Cardiac septum (tissue), 1 donor: ENCODE results near the gene TFB1M. TPM values are rescaled to one million over a fixed set of nuclear protein-coding genes. Genes with fewer than 3 reads are reported as not detected.
"Not testable (repeated sequence)": the region's sequence is repeated elsewhere in the genome, so short reads cannot be mapped to it uniquely, and the experiment has no call there.

Experiments
- DNase-seq: peaks from one replicate; pipeline ENCODE4 v3.0.0-alpha.2; 2020; ENCODE audit warnings: low spot score
- intact Hi-C: fragments of 100-400 bp; cut with DNase I; formaldehyde crosslinking; loops from one replicate; pipeline ENCODE4 v1.14.0; 2022
- total RNA-seq: library from RNA; stranded (reverse); fragmentation: NEBNext Ultra II Directional; extraction: Animal tissue kit (Norgen Biotek cat#: 25700); gene quantifications from one replicate; pipeline ENCODE4 v1.2.1, GENCODE V29; 2021
- donor health status: DM: no; HTN: no; CAD: no.

Gene TFB1M
- total RNA-seq, 1 donor from 2014 or later, result 15.1 TPM

DNA sequence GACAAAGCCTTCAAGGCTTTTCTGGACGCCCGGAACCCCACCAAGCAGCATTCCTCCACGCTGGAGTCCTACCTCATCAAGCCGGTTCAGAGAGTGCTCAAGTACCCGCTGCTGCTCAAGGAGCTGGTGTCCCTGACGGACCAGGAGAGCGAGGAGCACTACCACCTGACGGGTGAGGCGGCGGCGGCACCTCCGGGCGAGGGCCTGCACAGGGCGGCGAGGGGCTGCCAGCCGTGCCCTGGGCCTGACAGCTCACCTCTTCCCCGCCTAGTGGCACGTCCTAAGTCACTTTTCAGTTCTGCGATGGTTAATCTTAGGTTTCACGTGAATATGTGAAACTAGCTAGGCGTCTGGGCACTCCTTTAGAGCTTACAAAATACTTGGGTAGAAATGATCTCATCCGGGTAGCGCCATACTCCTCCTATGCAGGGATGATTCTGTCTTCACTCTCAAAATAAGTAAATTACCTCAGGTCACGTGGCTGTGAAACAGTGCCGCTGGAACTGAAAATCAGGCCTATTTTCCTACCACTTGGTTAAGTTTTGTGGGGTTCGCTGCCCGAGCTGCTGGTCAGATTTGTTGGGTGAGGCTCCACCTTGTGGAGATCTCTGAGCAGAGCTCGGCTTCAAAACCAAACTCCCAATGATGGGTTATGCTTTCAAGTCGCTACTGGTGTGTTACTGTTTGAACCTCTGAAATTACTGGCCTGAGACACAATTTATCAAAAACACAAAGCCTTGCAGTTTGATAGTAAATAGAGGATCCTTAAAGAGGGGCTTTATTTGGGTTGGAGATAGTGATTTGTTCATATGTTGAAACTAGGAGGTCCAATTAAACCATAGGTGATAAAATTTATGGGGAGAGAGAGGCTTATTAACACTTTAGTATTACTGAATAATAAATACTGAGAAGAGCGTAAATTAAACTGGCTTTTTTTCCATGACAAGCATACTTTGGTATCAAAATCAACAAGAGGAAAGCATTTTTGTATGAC, 66.0 kb downstream of the TFB1M start:
- intact Hi-C loops, result loop anchor here (5.0 kb wide), 1 partner anchor 71 kb away; no protein-coding TSS in a partner anchor
- no peak for DNase-seq

- intact Hi-C loops, result loop anchor here (5.0 kb wide), 1 partner anchor 70 kb away; no protein-coding TSS in a partner anchor
- DNase-seq, result no peak
These were observed 66.7 kb downstream of the TFB1M start for GRCh38 chr6:155247618-155248007.

GRCh38 chr6:155246825-155247224, 67.5 kb downstream of the TFB1M start:
- DNase-seq, result no peak
- intact Hi-C loops, result loop anchor here (5.0 kb wide), 1 partner anchor 70 kb away; no protein-coding TSS in a partner anchor

- intact Hi-C loops, result loop anchor here (5.0 kb wide), 1 partner anchor 69 kb away; no protein-coding TSS in a partner anchor
- DNase-seq, result no peak
These were observed 68.5 kb downstream of the TFB1M start for GRCh38 chr6:155245831-155246230.

- intact Hi-C loops, result loop anchor here (5.0 kb wide), 1 partner anchor 68 kb away; no protein-coding TSS in a partner anchor
- no peak for DNase-seq
These were observed 69.1 kb downstream of the TFB1M start for GRCh38 chr6:155245193-155245592.

DNA sequence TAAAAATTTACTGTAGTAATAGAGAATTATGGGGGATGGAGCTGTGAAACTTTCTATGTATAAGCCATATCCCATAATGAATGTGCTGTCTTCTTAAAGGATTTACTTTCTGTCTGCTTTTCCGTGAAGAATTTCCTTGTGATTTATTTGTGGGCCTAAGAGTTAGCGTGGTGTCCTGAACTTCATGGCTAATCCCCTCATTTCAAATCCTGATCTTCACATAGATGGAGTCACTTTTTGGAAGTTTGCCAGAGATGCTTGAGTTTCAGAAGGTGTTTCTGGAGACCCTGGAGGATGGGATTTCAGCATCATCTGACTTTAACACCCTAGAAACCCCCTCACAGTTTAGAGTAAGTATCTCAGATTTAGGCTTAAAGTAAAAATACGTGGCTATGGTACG, 69.8 kb downstream of the TFB1M start:
- intact Hi-C loops, result no loop called here
- no peak for DNase-seq

- DNase-seq, result no peak
- intact Hi-C loops, result no loop called here
These were observed 72.3 kb downstream of the TFB1M start for GRCh38 chr6:155241966-155242365.

DNA sequence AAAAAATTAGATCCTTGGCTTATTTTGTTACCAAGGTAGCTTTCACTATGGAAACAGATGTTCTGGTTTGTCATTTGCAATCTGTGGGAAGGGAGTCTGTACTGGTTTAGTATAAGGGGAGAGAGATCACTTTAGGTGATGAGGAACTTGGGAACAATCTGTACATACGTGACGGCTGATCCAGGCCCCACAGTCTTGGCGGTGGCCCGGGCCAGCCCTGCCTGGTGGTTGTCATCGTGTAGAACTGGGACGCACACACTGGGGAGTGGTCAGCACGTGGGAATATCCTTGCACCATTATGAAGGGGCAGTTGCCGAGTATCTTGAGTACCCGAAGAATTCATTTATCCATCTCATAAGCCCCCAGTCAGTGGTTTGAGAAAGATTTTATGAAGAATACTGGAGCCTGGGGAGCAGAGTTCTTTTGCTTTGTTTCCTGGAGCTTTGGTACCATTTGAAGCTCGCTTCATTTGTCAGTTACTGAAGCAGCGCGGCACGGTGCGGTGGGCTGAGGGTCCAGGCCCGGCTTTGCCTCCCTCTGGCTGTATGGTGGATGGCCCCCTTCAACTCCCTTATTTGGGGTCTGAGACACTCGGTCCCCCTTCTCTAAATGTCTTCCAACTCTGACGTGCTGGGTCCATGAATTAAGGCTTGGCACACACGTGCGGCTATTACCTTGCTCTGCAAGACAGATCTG, 73.2 kb downstream of the TFB1M start:
- DNase-seq, result no peak
- intact Hi-C loops, result no loop called here

DNA sequence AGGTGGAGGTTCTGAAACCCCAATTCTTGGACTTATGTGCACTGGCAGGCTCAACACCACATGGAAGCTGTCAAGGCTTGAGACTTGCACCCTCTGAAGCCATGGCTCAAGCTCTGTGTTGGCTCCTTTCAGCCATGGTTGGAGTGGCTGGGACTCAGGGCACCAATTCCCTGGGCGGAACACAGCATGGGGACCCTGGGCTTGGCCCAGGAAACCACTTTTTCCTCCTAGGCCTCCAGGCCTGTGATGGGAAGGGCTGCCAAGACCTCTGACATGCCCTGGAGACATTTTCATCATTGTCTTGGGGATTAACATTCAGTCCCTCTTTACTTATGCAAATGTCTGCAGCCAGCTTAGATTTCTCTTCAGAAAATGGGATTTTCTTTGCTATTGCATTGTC, 76.7 kb downstream of the TFB1M start:
- intact Hi-C loops, result no loop called here

DNA sequence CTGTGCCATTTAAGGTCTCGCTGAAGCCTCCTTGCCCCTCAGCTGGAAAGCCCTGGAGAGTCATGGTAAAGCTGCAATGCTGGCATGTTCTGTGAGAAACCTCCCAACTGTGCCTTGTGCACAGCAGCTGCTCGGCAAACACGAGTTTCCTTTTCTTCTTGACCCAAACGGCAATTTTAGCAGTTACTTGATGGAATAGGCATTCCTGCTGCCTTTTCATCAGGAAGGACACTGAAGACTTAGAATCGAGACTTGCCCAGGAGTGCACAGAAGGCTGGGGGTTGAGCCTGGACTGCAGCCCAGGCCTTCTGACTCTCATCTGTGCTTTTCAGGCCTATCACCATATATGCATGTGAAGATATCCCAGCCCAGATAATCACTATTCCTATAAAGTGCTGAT, 79.2 kb downstream of the TFB1M start:
- intact Hi-C loops, result no loop called here
- no peak for DNase-seq

More for the DNA sequence above, 76.7 kb downstream of the TFB1M start:
- DNase-seq, result no peak

DNA sequence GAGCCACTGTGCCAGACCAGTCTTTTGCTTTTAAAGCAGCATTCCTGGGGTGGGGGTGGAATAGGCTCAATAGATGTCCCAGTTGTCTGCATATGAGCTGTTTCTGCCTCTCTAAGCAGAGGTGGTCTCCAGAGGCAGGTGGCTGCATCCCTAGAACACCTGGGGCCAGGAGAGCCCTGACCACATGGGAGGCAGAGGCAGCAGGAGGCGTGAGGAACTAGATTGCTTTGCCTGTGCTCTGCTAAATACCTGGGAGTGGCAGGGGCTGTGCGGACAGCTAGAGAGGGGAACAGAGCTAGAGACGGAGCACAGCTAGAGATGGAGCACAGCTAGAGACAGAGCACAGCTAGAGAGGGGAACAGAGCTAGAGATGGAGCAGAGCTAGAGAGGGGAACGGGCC, 79.6 kb downstream of the TFB1M start:
- DNase-seq, result no peak
- intact Hi-C loops, result no loop called here

- intact Hi-C loops, result no loop called here
- DNase-seq, result no peak
These were observed 80.1 kb downstream of the TFB1M start for GRCh38 chr6:155234167-155234566.

DNA sequence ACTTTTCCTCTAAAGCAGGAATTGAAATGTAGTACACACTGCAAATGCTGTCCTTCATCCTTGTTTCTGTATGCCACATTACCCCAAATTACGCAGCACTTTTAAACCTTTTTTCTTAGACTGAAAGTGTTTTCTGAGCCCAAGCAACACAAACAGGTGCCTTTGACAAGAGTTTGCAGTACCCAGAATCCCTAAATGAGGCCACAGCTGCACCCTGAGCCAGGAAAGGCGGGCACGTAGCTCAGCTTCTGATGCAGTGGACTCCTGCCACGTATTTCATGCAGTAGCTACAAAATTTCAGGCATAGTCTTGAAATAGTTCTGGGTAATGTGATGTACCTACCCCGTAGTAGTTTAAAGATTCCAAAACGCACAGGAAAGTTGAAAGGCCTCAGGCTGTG, 81.4 kb downstream of the TFB1M start:
- no peak for DNase-seq
- intact Hi-C loops, result no loop called here

- DNase-seq, intact Hi-C loops: not testable (repeated sequence)
These were observed 83.3 kb downstream of the TFB1M start for GRCh38 chr6:155230975-155231374.

- intact Hi-C loops, result no loop called here
These were observed 85.6 kb downstream of the TFB1M start for GRCh38 chr6:155228546-155229166.

DNA sequence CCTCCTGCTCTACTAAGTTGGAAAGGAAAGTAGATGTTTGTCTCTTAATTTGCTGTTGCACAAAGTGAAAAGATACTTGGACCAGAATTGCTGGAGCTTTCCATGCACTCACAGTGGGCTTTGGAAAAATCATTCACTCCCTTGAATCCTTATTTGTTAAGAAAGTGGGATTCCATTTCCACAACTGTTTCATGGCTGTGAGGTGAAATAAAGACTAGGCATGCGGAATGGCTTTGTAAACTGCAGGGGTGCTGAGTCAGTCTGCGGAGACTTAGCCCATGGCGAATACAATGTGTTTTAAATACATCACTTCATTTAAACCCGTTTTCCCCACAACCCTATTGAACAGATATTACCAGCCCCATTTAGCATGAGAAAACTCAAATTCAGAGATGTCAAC, 87.2 kb downstream of the TFB1M start:
- DNase-seq, result no peak
- intact Hi-C loops, result no loop called here

More at GRCh38 chr6:155228546-155229166, 85.6 kb downstream of the TFB1M start:
- no peak for DNase-seq

- DNase-seq, result no peak
- intact Hi-C loops, result no loop called here
These were observed 89.7 kb downstream of the TFB1M start for GRCh38 chr6:155224618-155225017.

- no peak for DNase-seq
- intact Hi-C loops, result no loop called here
These were observed 90.4 kb downstream of the TFB1M start for GRCh38 chr6:155223646-155224451.

DNA sequence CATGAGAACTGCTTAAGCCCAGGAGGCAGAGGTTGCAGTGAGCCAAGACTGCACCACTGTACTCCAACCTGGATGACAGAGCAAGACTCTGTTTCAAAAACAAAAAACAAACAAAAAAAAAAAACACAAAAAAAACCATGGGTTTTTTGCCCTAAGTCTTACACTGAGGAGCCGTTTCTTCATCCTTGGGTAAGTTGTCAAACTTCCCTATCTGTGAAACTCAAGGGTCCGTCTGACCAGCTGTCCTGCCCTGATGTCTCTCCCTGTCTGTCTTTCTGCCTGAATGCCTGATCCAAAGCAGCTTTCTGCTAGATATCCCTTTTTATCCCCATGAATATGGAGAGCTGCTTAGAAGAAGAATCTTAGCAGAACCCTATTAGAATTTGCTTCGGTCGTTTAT, 91.8 kb downstream of the TFB1M start:
- no peak for DNase-seq
- intact Hi-C loops, result no loop called here
